Measurements from ENCODE around the gene WDR46.

GRCh38 chr6:33335916-33336315, 46.9 kb upstream of the WDR46 start:
- TF ChIP-seq FOSL2 (CRISPR knock-in tag; IDR thresholded peaks at IDR 0.05) = no peak
- no peak for TF ChIP-seq RAD21 (CRISPR knock-in tag; IDR thresholded peaks at IDR 0.05)
- TF ChIP-seq ZNF253 (CRISPR knock-in tag; IDR thresholded peaks at IDR 0.05; ENCODE audit: borderline replicate concordance) = no peak
- no peak for TF ChIP-seq KAT2B (IDR thresholded peaks at IDR 0.05; ENCODE audit: borderline replicate concordance, low read depth, low read length)
- TF ChIP-seq ZNF530 (CRISPR knock-in tag; IDR thresholded peaks at IDR 0.05; ENCODE audit: low read depth) = no peak
- no peak for TF ChIP-seq PITX1 (CRISPR knock-in tag; IDR thresholded peaks at IDR 0.05)
- no peak for TF ChIP-seq ZNF609 (CRISPR knock-in tag; IDR thresholded peaks at IDR 0.05; ENCODE audit: borderline replicate concordance)
- TF ChIP-seq CSRNP1 (CRISPR knock-in tag; IDR thresholded peaks at IDR 0.05) = no peak
- no peak for TF ChIP-seq ZNF24 (IDR thresholded peaks at IDR 0.05)
